Ishikawa (cell line): ENCODE results near the gene ENTREP3.

Experiments used
- EGR1 ChIP-seq: IDR thresholded peaks from 2 replicates; pipeline ENCODE4 v1.6.1; 2012
- YY1 ChIP-seq: IDR thresholded peaks from 2 replicates; pipeline ENCODE4 v1.6.1; 2012; ENCODE audit warnings: low read depth

DNA sequence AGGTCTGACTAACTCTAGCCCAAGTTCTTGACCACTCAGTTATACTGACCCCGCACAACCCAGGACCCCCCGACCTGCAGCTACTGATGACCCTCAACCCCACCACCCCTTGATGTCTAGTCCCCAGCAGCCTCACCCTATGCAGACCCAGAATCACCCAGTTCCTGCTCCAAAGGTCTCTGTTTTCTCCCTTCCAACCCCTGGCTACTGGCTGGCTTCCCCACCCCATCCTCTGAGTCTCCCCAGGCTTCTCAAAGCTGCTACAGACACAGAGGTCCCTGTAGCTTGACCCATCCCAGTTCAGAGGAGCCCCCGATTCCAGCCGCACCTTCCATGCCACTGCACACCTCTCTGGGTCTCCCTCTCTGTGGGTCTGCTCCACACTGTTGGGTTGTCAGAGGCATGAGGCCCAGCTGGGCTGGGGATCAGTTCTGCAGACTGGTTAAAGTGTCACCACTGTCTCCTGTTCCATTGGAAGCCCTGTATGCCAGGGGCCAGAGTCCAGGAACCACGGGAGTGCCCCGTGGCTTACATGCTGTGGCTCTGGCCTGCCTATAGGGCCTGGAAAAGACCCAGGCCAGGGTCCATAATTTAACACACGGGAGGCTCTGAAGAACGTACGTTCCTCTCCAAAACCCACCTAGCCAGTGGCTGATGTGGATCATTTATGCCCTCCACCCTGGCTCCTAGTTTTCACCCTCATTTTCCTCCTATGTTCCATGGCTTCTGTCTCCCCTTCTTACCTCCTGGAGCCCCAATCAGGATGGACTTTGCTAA is 45.5 kb upstream of the ENTREP3 start:
- TF ChIP-seq YY1 = no peak
- TF ChIP-seq EGR1 = no peak
